M059J (cell line): Measurements from ENCODE around the gene DKK1. TPM values are rescaled to one million over a fixed set of nuclear protein-coding genes. Genes with fewer than 3 reads are reported as not detected.
A peak's percentile ranks its signal among the peaks of the same experiment; 100 is the strongest.

ENCODE experiments used
- DNase-seq: peaks from one replicate; pipeline ENCODE4 v3.0.0-alpha.2; 2012; ENCODE audit warnings: low read depth
- total RNA-seq: library from RNA; depleted of rRNA; stranded (reverse); fragments of >200 nt; shearing (Covaris generic); gene quantifications from 2 replicates; pipeline ENCODE4 v1.2.3, GENCODE V29; 2014; rRNA removed

The DKK1 gene
- total RNA-seq = 355 and 363 TPM in 2 replicates

- peak; percentile 92 for DNase-seq
These were observed at the start of gene DKK1 for GRCh38 chr10:52313933-52314821. TSS of gene DKK1 (plus strand) at chr10:52314281. CDS start at chr10:52314435, 154 bp downstream.

GRCh38 chr10:52265131-52265926, 48.8 kb upstream of the DKK1 start:
- DNase-seq = no peak

- DNase-seq = no peak
These were observed 47.2 kb upstream of the DKK1 start for GRCh38 chr10:52266858-52267257.

- DNase-seq = no peak
These were observed 45.3 kb upstream of the DKK1 start for GRCh38 chr10:52268790-52269189.

GRCh38 chr10:52269233-52269632, 44.8 kb upstream of the DKK1 start:
- DNase-seq = no peak

- DNase-seq = no peak
These were observed 37.9 kb upstream of the DKK1 start for GRCh38 chr10:52276163-52276562.

- no peak for DNase-seq
These were observed 37.1 kb upstream of the DKK1 start for GRCh38 chr10:52276986-52277385.

GRCh38 chr10:52279546-52279945, 34.5 kb upstream of the DKK1 start:
- no peak for DNase-seq

- no peak for DNase-seq
These were observed 34.0 kb upstream of the DKK1 start for GRCh38 chr10:52280051-52280450.

GRCh38 chr10:52283174-52283573, 30.9 kb upstream of the DKK1 start:
- no peak for DNase-seq

GRCh38 chr10:52284416-52285013, 29.6 kb upstream of the DKK1 start:
- DNase-seq = no peak

- DNase-seq = no peak
These were observed 26.2 kb upstream of the DKK1 start for GRCh38 chr10:52287866-52288265.

GRCh38 chr10:52297747-52298146, 16.3 kb upstream of the DKK1 start:
- no peak for DNase-seq

- no peak for DNase-seq
These were observed 13.3 kb upstream of the DKK1 start for GRCh38 chr10:52300599-52301277.

GRCh38 chr10:52308251-52309031, 5.6 kb upstream of the DKK1 start:
- peak; percentile 73 for DNase-seq

- DNase-seq = no peak
These were observed 1.2 kb upstream of the DKK1 start for GRCh38 chr10:52312942-52313255.

- DNase-seq = peak; percentile 41
These were observed 687 bp upstream of the DKK1 start for GRCh38 chr10:52313256-52313932.

GRCh38 chr10:52314822-52315552, 906 bp downstream of the DKK1 start:
- DNase-seq = peak; percentile 56

GRCh38 chr10:52316001-52316400, 1.9 kb downstream of the DKK1 start:
- DNase-seq = peak; percentile 36

- DNase-seq = peak; percentile 23
These were observed 2.4 kb downstream of the DKK1 start for GRCh38 chr10:52316500-52316899.
